ENCODE results near the gene PCNT.
A peak's percentile ranks its signal among the peaks of the same experiment; 100 is the strongest.
"Not testable (repeated sequence)": the region's sequence is repeated elsewhere in the genome, so short reads cannot be mapped to it uniquely, and the experiment has no call there.

PCNT gene

DNA sequence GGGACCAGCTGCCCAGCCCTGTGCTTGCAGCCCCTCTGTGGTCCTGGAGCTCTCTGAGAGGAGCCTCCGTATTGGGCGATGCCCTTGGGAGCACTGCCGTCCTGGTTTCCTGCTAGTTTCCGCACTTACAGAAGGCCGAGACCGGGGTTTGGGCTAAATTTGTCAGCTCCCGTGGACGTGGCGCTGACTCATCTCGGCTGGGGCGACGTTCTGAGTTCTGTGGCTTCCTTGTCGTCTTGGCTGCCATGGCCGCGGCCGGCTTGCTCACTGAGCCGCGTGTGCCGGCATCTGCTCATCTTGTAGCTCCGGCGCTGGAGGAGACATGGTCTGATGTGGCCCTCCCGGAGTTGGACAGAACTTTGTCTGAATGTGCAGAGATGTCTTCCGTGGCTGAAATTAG, 64.9 kb downstream of the PCNT start:
- no peak for DNase-seq

DNA sequence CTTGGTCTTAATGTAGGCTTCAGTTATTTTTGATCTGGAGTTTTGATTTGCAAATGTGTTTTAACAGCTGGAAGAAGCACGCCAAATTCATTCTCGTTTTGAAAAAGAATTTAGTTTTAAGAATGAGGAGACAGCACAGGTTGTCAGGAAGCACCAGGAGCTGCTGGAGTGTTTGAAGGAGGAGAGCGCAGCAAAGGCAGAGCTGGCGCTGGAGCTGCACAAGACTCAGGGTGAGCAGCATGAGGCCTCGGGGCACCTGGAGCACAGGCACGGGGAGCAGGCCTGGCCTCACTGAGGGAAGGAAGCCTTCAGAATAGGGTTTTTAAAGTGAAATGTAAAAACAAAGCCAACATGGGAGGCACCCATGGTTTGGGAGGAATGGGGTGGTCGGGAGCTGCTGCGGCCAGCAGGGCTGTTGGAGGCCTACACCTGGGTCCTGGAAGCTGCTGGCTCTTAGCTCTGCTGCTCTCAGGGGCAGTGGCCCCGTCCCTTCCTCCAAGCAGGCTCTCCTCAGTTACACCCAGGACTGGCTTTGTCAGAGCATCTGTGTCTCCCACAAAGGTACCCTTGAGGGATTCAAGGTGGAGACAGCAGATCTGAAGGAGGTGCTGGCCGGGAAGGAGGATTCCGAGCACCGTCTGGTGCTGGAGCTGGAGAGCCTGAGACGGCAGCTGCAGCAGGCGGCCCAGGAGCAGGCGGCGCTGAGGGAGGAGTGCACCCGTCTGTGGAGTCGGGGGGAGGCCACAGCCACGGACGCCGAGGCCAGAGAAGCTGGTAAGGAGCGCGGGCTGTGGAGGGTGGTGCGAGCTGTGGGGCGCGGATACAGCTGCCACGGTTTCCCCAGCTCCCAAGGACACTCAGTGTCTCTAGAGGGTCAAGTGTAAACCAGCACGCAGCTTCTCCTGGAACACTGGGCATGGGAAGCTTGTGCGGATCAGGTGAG, 66.9 kb downstream of the PCNT start:
- no peak for DNase-seq

- no peak for DNase-seq
These were observed 67.8 kb downstream of the PCNT start for GRCh38 chr21:46391773-46392172.

- DNase-seq = peak; percentile 28
These were observed 69.0 kb downstream of the PCNT start for GRCh38 chr21:46392921-46393320.

- no peak for DNase-seq
These were observed 69.5 kb downstream of the PCNT start for GRCh38 chr21:46393451-46393940.

DNA sequence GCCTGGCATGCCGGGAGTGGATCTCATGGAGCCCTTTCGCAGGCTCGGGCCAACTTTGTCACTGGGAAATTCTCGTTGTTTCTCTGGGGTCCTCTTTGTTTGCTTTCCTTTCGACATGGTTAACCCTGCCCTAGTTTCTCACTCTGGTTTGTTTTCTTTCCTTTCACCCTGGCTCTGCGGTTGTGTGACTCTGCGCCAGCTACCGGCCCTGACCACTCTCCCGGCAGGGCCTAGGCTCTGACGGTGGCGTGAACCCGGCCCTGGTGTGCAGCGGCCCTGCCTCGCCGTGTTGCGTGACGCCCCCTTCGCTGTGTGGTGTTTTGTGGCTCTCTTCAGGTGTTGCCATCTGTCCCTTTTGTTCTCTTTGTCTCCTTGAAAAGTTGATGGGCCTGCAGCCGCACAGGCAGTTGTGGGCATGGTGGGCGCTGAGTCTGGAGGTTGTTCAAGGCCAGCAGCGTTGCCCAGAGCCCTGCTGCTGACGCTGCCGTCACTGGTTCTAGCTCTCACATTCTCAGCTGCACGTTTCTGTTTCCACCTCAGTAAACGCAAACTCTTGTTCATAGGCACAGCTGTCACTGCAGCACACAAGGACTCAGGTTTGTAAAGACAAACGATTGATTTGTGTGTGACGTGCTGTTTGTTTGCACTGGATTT, 70.1 kb downstream of the PCNT start:
- no peak for DNase-seq

- DNase-seq = no peak
These were observed 70.7 kb downstream of the PCNT start for GRCh38 chr21:46394595-46395104.

GRCh38 chr21:46397211-46397905, 73.4 kb downstream of the PCNT start:
- no peak for DNase-seq

- no peak for DNase-seq
These were observed 74.0 kb downstream of the PCNT start for GRCh38 chr21:46397993-46398392.

- no peak for DNase-seq
These were observed 75.2 kb downstream of the PCNT start for GRCh38 chr21:46399129-46399528.

- DNase-seq = no peak
These were observed 75.7 kb downstream of the PCNT start for GRCh38 chr21:46399686-46400085.

DNA sequence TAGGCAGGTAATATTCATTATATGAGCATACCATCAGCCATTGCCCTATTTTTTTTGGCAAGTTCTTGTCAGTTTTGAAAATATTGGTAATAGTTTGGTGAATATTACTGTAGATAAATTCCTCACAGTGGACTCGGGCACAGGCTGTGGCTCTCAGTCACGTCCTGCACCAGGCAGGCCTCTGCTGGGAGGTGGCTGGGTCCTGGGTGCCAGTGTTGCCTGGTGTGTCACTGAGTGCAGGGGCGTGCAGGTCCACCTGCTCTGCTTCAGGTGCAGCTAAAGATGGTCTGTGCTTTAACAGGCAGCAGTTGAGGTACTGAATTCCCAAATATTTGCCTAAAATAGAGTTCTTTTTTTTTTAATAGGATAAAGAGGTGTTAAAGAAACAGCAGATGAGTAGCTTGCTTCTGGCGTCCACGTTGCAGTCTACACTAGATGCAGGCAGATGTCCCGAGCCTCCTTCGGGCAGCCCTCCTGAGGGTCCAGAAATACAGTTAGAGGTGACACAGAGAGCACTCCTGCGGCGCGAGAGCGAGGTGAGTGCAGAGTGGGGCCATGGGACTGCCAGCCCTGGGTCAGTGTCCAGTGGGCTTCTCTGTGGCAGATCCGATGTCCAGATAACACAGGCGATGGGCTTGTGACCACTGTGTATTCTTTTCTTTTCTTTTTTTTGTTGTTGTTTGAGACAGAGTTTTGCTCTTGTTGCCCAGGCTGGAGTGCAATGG, 77.4 kb downstream of the PCNT start:
- DNase-seq = no peak

DNA sequence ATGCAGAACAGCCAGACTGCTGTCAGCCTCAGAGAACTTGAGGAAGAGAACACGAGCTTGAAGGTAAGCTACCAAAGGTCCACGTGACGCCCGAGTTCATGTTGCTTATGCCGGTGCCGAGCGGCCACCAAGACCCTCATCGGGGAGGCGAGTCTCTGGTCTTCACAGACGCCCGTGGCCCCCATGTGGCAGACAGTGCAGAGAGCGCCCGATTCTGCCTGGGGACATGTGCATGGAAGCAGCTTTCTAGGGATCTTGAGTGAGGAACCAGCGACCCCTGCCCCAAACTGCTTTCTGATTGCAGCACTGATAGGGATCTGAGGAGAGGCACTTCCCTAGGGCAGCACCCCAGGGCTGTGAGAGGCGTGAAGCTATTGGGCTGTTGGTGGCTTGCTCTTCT, 78.5 kb downstream of the PCNT start:
- DNase-seq = no peak

DNA sequence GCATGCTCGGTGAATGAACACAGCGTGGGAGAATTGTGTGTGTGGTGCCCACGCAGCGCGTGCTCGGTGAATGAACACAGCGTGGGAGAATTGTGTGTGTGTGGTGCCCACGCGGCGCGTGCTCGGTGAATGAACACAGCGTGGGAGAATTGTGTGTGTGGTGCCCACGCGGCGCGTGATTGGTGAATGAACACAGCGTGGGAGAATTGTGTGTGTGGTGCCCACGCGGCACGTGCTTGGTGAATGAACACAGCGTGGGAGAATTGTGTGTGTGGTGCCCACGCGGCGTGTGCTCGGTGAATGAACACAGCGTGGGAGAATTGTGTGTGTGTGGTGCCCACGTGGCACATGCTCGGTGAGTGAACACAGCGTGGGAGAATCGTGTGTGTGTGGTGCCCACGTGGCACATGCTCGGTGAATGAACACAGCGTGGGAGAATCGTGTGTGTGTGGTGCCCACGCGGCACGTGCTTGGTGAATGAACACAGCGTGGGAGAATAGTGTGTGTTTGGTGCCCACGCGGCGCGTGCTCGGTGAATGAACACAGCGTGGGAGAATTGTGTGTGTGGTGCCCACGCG, 79.4 kb downstream of the PCNT start:
- DNase-seq = not testable (repeated sequence)

DNA sequence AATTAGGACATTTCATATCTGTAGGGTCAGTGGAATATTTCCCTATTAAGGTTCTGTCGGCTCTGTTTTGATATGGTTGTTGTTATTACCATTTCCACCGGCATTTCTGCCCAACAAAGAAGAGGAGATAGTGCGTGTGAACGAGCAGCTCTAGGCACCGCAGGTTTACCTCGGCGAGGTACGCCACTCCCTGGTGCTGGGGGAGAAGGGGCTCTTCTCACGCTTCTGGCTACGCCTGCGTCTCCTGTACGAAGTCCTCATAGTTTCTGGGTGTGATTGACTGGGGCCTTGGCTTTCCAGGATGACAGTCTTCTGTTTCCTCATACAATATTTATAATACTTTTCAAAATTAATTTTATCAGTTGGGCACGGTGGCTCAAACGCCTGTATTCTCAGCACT, 80.3 kb downstream of the PCNT start:
- DNase-seq = no peak

DNA sequence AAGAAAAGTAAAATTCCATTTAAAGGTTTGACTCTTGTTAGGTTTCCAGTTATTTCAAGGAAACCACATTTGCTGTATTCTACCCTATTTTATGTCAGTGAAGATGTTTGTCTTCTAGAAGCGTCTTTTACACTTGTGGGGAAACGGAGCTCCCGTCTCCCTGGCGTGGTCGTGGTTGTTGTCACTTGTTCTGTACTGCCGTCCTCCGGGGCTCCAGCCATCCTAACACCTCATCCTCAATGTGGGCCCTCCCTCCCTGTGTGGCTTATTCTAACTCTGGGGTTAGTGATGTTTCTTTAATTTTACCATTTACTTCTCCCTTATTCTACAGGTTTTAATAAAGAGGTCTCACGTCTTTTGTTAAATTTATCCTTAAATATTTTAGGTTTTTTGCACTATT, 82.0 kb downstream of the PCNT start:
- no peak for DNase-seq

- DNase-seq = no peak
These were observed 85.9 kb downstream of the PCNT start for GRCh38 chr21:46409641-46410406.

DNA sequence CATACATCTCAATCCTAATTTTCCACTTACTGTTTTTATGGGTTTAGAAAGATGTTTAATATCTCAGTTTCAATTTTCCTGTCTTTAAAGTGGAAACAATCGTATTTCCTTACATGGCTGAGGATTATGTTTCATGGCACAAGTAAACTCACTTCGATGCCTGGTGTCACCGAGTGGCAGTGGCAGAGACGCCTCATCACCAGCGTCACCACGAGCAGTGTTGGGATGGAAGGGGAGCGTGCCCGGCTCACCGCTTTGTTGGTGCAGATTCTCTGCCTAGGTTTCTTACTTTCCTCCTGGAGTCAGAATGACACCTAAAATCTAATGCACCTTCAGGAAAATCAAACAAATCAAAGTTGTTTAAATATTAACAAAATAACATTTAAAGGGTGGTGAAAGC, 86.6 kb downstream of the PCNT start:
- no peak for DNase-seq

- no peak for DNase-seq
These were observed 87.3 kb downstream of the PCNT start for GRCh38 chr21:46411236-46411635.

GRCh38 chr21:46411691-46412090, 87.7 kb downstream of the PCNT start:
- no peak for DNase-seq

Measured in fibroblast of skin of right biceps (primary cell).